ENCODE data around the gene GLTP.

DNA sequence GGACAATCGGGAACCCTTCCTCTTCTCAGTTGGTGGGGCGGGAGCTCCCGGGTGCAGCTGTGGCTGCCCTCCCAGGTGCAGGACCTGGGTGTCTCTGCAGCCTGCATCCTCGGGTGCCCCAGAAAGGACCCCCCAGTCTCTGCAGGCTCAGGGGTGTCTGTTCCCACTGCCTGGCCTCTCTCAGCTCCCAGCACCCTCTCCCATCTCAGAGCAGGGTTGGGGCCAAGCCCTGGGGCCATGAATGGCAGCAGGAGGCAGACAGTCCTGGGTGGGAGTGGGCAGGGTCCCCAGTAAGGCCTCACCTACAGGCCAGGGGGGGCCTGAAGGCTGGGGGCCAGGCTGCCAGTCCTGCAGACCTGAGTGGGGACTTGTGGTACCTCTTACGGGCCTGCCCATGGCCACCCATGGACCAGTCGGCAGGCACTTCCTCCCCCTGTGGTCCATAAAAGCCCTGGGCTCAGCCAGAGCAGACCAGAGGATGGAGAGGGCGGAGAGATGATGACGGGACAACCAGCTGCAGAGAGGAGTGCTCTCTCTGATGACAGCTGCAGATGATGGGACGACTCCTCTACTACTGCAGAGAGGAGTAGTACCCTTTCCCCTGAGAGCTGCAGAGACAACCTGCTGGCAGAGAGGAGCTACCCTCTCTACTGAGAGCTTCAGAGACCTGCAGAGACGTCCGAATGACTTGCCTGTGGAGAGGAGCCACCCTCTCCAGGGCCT, 46.3 kb upstream of the GLTP start:
- TF ChIP-seq, protein P1, sequence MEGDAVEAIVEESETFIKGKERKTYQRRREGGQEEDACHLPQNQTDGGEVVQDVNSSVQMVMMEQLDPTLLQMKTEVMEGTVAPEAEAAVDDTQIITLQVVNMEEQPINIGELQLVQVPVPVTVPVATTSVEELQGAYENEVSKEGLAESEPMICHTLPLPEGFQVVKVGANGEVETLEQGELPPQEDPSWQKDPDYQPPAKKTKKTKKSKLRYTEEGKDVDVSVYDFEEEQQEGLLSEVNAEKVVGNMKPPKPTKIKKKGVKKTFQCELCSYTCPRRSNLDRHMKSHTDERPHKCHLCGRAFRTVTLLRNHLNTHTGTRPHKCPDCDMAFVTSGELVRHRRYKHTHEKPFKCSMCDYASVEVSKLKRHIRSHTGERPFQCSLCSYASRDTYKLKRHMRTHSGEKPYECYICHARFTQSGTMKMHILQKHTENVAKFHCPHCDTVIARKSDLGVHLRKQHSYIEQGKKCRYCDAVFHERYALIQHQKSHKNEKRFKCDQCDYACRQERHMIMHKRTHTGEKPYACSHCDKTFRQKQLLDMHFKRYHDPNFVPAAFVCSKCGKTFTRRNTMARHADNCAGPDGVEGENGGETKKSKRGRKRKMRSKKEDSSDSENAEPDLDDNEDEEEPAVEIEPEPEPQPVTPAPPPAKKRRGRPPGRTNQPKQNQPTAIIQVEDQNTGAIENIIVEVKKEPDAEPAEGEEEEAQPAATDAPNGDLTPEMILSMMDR (IDR thresholded peaks at IDR 0.05): no peak
- no peak for TF ChIP-seq RNF2 (IDR thresholded peaks at IDR 0.05; ENCODE audit: borderline replicate concordance, low read depth)
- no peak for TF ChIP-seq CEBPB (IDR thresholded peaks at IDR 0.05)
- no peak for TF ChIP-seq EP300 (IDR thresholded peaks at IDR 0.05)
- no peak for TF ChIP-seq POLR2A (IDR thresholded peaks at IDR 0.05; ENCODE audit: low read length)
- TF ChIP-seq ESRRA (IDR thresholded peaks at IDR 0.05; ENCODE audit: borderline replicate concordance, low read length): no peak
- TF ChIP-seq MYC (IDR thresholded peaks at IDR 0.05; ENCODE audit: borderline replicate concordance, low read length): no peak
